GM12873 (cell line): ENCODE measurements around the gene NT5E.

ENCODE experiments used
- TF ChIP-seq, protein P1 (sequence below): IDR thresholded peaks from 2 replicates; pipeline ENCODE4 v1.5.1; 2012; ENCODE audit warnings: low read depth, mild to moderate bottlenecking, moderate library complexity, low read length, control low read depth; ENCODE audit not compliant: insufficient read depth; ENCODE audit errors: missing control alignments

NT5E gene

DNA sequence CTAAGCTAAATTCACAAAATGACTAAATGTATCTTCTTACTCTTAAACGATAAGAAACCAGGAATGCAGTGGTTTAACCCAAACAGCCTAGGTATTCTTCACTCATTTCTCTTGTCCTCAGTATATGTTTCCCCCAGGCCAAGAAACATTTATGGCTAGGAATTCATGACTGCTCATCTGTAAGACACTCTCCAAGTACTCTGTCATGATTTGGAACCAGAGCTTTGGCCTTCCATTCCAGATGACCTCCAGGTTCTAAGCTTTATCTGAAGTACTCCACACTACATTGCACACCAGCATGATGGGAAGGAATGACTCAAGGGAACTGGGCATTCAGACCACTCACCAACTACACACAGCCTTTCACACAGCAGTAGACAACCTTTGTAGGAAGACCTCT, 29.3 kb downstream of the NT5E start:
- TF ChIP-seq, protein P1, sequence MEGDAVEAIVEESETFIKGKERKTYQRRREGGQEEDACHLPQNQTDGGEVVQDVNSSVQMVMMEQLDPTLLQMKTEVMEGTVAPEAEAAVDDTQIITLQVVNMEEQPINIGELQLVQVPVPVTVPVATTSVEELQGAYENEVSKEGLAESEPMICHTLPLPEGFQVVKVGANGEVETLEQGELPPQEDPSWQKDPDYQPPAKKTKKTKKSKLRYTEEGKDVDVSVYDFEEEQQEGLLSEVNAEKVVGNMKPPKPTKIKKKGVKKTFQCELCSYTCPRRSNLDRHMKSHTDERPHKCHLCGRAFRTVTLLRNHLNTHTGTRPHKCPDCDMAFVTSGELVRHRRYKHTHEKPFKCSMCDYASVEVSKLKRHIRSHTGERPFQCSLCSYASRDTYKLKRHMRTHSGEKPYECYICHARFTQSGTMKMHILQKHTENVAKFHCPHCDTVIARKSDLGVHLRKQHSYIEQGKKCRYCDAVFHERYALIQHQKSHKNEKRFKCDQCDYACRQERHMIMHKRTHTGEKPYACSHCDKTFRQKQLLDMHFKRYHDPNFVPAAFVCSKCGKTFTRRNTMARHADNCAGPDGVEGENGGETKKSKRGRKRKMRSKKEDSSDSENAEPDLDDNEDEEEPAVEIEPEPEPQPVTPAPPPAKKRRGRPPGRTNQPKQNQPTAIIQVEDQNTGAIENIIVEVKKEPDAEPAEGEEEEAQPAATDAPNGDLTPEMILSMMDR = no peak

GRCh38 chr6:85482206-85482904, 32.5 kb downstream of the NT5E start:
- TF ChIP-seq, protein P1 = no peak

DNA sequence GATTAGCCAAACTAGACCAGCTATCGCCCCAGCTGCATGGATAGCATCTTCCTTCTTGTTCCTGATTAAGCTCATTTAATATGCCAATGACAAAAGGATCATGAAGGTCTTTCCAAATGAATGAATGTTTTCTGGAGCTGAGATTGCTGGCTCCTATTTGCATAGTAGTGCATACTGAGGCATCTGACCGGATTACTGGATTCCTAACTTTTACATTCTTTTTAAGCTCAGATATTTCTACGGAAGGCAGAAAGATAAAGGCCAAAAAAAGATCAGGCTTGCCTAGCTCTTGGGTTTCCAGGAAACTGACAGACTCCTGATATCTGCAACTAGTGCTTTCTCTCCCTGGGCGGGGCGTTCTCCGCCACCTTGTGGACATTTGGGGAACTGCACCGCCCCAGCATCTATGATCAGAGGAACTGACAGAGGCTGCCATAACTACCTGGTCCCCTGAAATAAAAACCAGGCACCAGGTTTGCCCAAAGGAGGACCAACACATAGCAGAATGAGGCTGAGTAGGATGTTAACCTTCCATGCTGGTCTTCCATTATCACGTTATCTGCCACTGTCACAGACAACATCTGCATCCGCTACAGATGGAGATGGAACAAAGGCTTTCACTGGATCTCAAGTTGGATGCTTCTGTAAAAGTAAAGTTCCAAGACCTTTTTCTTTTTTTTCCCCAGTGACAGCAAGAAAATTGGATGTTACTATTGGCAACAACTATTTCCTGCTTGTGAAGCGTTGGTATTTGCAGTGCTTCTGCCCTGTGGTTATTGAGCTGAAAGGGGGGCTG, 33.2 kb downstream of the NT5E start:
- TF ChIP-seq, protein P1 = peak; percentile 97

DNA sequence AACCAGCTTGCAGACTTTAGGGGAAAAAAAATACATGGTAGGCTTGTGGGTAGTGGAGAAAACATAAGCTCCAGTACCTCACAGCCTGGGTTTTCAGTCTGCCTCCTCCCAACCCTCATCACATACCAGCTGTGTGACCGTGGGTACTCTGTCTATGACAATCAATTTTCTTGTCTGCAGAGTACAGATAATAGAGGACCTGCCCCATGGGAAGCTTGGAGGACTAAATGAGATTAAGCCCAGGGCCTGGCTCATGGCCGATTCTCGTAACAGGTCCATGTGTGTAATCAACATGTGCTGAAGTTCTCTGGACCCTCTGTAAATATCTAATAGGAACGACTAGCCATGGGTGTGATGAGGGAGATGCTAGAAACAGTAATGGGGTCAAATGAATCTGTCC, 34.0 kb downstream of the NT5E start:
- TF ChIP-seq, protein P1 = no peak

DNA sequence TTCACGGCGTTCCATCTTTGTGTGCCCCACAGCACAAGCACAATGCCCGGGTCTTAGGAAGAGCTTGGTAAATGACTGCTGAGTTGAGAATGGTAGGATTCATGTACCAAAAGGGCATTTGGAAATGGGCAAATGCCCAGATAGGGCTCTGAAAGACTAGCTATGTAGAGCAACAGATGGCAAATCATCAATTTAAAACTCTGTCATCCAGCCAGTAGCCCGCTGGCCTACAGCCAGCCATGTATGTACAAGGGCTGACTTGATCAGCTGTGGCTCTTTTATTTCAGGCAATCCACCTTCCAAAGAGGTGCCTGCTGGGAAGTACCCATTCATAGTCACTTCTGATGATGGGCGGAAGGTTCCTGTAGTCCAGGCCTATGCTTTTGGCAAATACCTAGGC, 35.1 kb downstream of the NT5E start:
- TF ChIP-seq, protein P1 = no peak

DNA sequence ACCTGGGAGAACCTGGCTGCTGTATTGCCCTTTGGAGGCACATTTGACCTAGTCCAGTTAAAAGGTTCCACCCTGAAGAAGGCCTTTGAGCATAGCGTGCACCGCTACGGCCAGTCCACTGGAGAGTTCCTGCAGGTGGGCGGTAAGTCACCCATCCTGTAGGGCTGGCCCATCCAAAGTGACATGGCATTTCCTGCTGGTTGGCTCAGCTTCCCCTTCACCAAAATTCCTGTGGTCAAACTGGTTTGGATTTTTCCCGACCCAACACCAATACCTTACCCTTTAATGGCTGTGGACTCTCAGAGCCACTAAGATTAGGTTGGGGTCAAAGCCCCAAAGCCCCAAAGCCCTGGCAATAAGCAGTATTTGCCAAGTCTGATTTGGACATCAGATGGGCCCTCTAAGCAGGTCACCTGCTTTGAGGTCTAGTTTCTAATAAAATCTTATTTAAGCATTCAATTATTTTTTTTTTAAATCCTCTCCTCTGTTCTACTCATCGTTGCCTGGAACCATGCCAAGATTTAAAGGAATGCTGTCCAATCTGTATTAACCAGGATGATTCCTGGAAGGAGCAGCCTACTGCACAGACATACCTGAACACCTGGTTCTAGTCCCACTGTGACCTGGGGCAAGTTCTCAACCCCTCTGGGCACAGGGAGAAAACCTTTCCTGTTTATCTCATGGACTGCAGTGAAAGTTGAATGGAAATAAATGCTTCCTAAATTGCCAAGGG, 40.8 kb downstream of the NT5E start:
- TF ChIP-seq, protein P1 = no peak

GRCh38 chr6:85493389-85493788, 43.5 kb downstream of the NT5E start:
- TF ChIP-seq, protein P1 = no peak
